ENCODE measurements around the gene SLC22A5.
A peak's percentile ranks its signal among the peaks of the same experiment; 100 is the strongest.
"Not testable (repeated sequence)": the region's sequence is repeated elsewhere in the genome, so short reads cannot be mapped to it uniquely, and the experiment has no call there.

Gene SLC22A5

DNA sequence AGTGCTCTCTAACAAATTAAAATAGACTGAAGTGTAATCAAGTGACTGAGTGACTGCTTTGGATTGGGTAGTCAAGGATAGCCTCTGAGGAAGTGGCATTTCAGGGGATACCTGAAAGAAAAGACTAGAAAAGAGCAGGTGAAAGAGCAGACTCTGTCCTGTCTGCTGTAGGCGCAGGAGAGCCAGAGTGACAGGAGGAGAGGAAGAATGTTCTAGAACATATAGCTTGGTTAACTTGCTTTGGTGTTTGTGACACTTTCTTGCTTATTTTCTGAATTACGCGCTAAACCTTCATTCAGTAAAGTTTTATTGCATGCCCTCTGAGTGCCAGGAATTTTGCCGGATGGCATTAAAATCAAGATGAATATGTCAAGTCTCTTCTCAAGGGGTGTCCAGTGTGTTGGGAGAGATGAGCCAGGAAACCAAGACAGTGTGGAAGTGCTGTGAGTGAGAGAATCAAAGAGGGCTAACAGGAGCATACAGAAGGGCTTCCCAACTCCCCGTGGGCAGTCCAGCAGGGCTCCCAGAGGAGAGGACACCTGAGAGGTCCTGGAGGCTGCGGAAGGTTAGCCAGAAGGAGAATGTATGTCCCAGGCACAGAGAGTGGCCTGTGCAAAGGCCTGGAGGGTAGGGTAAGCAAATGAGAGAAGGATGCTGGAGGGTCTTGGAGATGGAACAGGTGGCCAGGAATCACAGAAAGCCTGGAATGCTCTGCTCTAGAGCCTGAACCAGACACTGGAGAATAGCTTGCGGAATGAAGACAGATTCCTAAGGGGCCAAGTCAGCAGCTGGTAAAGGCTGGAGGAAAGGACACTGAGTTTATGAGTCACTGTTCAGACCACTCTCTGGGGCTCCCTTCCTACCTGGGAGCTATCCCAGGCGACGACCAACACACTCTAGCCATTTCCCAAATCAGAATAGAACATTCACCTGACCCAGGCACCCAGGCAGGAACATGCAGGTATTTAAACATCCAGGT lies 59.3 kb downstream of the SLC22A5 start:
- DNase-seq = no peak

DNA sequence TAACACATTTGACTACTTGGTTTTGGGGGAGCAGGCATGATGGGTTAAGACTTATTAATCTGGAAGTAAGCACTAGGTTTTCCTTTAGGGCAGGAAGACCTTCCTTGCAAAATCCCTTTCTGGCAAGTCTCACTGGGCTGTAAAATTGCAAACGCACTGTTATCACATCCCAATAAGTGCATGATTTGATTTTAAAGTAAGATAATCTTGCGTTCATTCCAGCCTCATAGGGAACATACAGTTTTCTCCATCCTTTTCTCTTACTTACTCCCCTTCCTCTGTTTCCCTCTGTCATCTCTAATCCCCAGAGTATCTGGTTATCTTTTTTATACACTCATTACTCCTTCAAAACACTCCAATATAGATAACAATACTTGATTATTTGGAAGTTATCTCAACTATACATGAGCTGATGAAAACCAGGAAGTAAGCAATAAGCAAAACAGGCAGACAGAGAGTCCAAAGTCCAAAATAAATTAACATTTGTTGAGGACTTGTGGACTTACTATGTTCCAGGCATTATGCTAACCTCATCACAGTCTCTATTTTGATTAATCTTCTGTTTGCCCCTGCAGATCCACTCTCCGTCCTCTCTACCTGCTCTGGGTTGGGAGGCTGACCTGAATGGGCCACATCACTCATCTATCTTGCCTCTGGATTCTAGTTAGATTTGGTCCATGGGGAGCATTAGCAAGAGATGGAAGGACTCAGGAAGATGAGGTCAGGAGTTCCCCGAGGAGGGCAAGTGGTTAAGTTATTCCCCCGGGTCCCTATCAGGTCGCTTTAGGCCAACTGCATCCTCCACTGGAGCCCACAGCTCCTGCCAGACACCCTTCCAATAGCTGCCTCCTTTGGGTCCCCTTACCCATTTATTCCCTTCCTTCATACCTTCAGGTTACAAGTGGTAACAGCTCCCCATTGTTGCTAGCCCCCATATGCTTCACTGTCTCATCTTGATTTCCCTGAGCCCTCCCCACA lies 60.2 kb downstream of the SLC22A5 start:
- no peak for DNase-seq

DNA sequence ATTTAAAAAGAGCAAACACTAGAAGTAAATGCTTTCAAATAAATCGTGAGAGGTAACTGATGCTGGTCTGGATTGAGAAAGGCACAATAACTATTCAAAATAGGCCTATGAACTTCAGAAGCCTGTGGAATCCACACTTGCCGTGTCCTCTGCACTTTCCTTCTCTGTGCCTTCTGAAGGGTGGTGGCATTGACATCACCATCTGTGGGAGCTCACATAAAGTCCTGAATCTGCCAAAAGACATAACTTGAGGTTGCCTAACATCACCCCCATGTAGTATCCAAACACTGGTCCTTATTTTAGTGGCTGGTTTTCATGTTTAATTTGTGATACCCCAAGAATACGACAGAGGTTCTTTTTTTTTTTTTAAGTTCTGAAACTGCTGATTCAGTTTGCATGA lies 61.2 kb downstream of the SLC22A5 start:
- DNase-seq = no peak

DNA sequence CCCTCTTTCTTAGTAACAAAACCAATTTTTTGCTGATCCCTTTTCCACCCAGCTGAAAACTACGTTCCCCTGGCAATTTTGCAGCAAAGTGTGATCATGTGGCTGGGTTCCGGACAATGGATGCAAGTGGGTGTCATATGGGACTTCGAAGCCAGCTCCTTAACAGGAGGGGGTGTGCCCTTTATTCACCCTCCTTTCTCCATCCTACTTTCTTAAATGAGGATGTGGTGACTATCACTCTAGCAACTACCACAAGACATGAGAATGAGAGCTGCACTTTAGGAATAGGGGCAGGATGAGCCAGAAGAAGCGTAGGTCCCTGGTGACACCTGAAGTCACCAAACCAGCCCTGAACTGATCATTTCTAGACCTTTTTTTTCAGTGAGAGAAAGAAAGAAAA lies 62.1 kb downstream of the SLC22A5 start:
- DNase-seq = no peak

DNA sequence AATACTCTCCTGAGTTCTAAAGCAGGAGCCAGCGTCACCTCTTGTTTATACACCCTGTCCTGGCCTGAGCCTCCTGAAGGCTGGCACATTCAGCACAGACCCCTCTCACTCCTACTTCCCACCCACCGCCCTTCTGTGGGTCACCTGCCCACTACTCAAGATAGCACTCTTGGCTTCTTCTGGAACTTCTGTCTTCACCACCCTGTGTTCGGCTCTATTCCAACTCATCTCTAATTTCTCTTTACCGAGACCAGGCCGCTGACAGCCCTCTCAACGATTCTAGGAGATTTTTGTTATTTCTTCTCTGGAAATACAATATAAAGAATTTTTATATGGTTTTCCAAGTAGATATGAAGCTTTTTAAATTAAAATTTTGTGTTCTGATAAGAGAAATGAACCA lies 63.6 kb downstream of the SLC22A5 start:
- no peak for DNase-seq

DNA sequence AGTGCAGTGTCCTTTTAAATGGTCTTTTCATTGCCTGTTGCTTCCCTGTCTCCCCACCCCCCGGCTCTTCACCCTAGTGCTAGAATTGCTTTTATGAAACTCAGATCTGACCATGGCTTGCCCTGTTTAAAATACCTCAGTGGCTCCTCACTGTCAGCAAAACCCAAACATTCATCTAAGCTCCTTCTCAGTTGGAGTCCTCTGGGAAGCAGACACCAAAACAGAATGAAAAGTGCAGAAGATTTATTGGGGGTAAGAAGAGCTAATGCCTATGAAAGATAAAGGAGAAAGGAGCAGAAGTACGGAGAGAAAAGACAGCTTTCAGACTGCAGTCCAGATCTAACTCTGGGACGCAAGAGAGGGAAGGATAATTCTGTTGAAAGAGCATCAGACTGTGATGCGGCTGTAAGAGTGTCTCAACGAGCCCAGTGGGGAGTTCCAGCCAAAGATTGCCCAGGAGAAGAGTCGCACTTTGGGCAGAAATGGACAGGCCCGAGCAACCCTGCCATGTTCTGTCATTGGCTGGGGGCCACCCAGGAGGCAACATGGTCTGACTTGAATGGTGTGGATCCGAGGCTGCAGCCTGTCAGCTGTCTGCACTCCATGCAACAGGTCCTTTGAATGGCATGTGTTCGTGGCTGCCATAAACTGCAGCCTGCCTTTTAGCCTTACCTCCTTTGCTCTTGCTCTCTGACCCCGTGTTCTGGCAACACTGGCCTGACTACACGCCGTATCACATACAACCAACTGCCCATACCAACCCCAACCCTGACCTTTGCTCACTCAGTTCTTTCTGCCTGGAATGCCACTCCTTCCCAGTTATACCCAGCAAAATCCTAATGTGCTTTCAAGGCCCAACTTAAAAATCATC lies 65.1 kb downstream of the SLC22A5 start:
- no peak for DNase-seq

DNA sequence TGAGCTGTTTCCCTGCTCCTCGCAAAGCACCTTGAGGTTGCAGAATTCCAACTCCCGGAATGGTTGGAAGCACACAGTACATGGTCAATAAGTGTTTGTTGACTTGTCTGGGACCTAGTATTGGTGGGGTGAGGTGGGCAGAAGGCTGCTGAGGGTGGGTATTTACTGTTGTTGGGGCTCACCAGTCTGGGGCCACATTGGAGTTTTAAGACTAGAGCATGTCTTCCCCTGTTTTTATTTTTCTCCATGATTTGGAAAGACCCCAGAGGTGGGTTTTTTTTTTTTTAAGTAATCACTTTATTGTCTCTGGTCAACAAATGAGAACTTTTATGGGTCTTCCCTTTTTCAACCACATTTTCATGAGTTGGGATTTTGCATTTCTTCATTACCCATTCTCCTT lies 65.9 kb downstream of the SLC22A5 start:
- no peak for DNase-seq

DNA sequence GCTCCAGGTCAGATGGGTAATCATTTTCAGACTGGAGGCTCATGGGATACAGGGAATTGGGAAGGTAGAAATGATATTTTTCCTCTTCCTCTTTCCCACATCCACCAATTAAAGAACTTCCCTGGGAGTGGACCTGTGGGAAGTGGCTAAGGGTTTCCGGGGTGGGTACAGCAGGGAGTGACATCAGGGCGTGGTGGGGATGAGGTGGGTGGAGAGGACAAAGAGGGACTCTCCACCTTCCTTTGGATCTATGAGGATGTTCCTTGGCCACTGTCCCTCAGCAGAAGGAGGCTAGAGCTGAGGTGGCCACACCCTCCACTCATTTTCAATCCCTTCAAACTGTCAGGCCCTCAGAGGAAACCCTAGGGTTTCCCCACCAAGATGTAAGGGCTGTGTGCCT lies 66.4 kb downstream of the SLC22A5 start:
- no peak for DNase-seq

DNA sequence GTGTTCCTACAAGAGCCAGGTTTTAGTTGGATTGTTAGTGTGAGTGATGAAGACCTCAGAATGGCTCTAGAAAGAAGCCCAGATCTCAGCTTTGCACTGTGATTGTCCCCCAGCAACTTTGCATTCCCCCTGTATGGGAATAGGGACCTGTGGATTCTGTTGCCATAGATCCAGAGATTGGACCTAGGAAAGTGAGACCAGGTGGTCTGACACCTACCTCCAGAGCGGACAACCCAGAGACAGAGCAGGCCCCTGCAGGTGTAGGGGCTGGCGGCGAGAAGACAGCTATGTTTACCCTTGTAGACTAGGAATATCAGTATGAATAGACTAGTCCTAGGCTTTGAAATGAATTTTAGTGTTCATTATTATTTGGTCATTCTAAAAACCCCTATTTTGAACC lies 67.4 kb downstream of the SLC22A5 start:
- DNase-seq = no peak

DNA sequence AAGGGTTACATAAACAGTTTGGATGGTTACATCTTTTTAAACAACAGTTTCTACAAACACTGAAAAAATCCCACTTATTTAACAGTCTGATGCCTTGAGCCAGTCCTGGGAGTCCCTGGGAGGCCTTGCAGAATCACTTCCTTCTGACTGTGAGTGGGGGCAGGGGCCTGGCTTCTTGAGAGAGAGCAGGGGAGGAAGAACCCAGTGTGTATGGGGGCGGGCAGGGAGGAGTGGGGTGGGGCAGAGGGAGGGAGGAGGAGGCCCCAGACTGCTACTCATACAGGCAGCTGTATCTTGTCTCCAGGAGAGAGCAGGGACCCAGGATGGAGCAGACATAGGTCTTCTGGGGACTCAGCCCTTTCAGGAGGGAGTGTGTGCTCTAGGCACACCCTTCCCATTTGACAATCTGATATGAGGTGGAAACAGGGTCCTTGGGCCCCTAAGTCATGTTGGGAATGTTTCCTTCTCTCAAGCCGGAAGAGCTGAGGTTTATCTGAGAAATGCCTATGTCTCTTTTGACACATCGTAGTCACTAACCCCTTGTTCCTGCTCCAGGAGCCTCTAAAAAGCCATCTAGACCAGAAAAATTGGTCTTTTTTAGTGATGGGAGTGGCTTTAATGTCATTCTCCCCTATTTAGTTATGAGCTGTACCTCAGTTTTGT lies 68.2 kb downstream of the SLC22A5 start:
- DNase-seq = peak; percentile 49 to 73

DNA sequence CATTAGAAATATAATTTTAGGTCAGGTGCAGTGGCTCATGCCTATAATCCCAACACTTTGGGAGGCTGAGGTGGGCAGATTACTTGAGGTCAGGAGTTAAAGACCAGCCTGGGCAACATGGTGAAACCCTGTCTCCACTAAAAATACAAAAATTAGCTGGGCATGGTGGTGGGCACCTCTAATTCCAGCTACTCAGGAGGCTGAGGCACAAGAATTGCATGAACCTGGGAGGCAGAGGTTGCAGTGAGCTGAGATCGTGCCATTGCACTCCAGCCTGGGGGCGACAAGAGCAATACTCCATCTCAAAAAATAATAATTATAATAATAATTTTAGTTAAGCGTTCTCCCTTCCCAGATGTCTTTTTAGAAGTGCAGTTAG lies 68.7 kb downstream of the SLC22A5 start:
- DNase-seq = not testable (repeated sequence)

DNA sequence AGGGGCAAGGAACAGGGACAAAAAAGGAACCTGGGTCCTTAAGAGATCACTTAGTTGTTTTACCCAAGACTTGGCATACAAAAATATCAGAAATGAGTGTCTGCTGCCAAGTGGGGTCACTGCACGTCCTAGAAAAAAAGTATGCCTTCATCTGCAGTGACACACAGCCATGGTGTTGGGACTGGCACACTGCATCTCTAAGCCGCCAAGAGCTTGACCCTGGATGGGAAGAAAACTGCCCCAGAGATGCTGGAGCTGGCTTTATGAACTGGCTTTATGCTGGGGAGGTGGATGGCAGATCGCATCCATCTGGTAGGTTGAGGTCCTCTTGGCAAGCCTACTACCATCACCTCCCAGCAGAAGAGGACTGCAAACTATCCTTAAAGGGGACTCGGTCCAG lies 69.4 kb downstream of the SLC22A5 start:
- DNase-seq = no peak

DNA sequence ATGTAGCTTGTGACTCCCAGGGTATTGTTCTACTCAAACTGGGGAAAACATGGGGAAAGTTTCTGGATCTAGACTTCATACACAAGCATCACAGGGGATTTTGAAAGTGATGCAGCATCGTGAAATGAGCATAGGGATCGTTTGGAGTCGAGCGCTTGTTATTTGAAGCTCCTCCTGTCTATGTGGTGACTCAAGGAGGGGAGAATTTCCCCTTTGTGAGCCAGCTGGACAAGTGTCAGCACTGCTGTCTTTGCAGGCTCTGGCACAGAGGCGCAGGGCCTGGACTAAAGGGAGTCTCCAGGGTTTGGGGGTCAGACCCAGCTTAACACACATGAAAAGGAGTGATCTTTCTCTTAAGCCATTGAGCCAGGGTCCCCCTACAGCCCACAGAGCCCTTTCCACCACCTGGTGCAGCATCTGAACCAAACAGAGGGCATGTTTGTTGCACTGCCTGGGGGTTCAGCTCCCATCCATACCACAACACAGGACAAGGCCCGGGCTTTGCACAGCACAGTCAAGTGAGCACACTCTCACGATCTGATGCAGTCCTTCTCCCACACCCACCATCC lies 70.1 kb downstream of the SLC22A5 start:
- no peak for DNase-seq

DNA sequence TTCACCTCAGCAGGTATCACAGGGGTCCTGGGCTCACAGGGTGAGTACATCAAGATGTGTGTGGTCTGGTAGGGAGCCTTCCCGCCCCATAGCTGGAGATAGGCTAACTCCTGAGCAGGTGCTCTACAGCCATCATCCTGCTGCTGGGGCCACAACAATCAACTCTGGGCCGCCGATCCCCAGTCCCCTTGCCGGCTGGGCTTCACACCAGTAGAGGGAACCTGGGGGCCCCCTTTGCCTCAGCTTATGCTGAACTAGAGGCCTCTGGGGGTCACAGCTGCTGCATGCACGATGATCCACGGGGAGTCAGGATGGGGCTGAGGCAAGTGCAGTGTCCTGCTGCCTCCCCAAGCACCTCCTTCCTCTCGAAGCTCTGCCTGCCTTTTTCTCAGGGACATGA lies 74.6 kb downstream of the SLC22A5 start:
- no peak for DNase-seq
